ENCODE results near the gene PI4KB.

PI4KB gene

GRCh38 chr1:151362308-151363155 is 35.3 kb upstream of the PI4KB start:
- ATAC-seq: no peak
- TF ChIP-seq ZC3H10 (CRISPR knock-in tag; IDR thresholded peaks at IDR 0.05) (no peak), TCF4 (CRISPR knock-in tag; IDR thresholded peaks at IDR 0.05; ENCODE audit: borderline replicate concordance) (no peak), TOX (CRISPR knock-in tag; IDR thresholded peaks at IDR 0.05; ENCODE audit: borderline replicate concordance) (no peak), CREB5 (CRISPR knock-in tag; IDR thresholded peaks at IDR 0.05; ENCODE audit: low read depth) (no peak), GLIS3 (CRISPR knock-in tag; IDR thresholded peaks at IDR 0.05) (no peak), RARB (CRISPR knock-in tag; IDR thresholded peaks at IDR 0.05) (no peak), CSDC2 (CRISPR knock-in tag; IDR thresholded peaks at IDR 0.05) (no peak)

DNA sequence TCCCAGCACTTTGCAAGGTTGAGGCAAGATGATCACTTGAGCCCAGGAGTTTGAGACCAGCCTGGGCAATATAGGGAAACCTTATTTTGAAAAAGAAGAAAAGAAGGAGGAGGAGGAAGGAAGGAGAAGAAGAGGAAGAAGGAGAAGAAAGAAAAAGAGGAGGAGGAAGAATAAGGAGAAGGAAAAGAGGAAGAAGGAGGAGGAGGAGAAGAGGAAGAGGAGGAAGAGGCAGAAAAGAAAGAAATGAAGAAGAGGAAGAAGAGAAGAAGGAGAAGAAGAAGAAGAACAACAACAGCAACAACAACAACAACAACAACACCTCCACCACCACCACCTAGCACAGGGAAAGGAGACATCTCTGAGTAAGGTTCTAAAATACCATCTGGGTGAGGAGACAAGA is 34.7 kb upstream of the PI4KB start:
- ATAC-seq: no peak
- TF ChIP-seq CSRNP3 (CRISPR knock-in tag; IDR thresholded peaks at IDR 0.05) (no peak), ZC3H10 (CRISPR knock-in tag; IDR thresholded peaks at IDR 0.05) (no peak), TCF4 (CRISPR knock-in tag; IDR thresholded peaks at IDR 0.05; ENCODE audit: borderline replicate concordance) (no peak), PPARA (CRISPR knock-in tag; IDR thresholded peaks at IDR 0.05; ENCODE audit: borderline replicate concordance) (no peak), ARNTL (CRISPR knock-in tag; IDR thresholded peaks at IDR 0.05; ENCODE audit: borderline replicate concordance, low read depth) (no peak), ZFP3 (CRISPR knock-in tag; IDR thresholded peaks at IDR 0.05) (no peak), ESRRG (CRISPR knock-in tag; IDR thresholded peaks at IDR 0.05) (no peak), BACH2 (CRISPR knock-in tag; IDR thresholded peaks at IDR 0.05; ENCODE audit: borderline replicate concordance) (no peak), ZFP30 (CRISPR knock-in tag; IDR thresholded peaks at IDR 0.05) (no peak), SNAI2 (CRISPR knock-in tag; IDR thresholded peaks at IDR 0.05) (no peak), ZNF565 (CRISPR knock-in tag; conservative IDR thresholded peaks at IDR 0.05; ENCODE audit: low read depth) (no peak), PATZ1 (CRISPR knock-in tag; IDR thresholded peaks at IDR 0.05; ENCODE audit: borderline replicate concordance) (no peak), CREB5 (CRISPR knock-in tag; IDR thresholded peaks at IDR 0.05; ENCODE audit: low read depth) (no peak), OSR1 (CRISPR knock-in tag; IDR thresholded peaks at IDR 0.05) (no peak), RARB (CRISPR knock-in tag; IDR thresholded peaks at IDR 0.05) (no peak), TOX (CRISPR knock-in tag; IDR thresholded peaks at IDR 0.05; ENCODE audit: borderline replicate concordance) (no peak), ZNF70 (CRISPR knock-in tag; IDR thresholded peaks at IDR 0.05) (no peak), GLIS3 (CRISPR knock-in tag; IDR thresholded peaks at IDR 0.05) (no peak), CSDC2 (CRISPR knock-in tag; IDR thresholded peaks at IDR 0.05) (no peak)
- TF ChIP-seq, protein P1, sequence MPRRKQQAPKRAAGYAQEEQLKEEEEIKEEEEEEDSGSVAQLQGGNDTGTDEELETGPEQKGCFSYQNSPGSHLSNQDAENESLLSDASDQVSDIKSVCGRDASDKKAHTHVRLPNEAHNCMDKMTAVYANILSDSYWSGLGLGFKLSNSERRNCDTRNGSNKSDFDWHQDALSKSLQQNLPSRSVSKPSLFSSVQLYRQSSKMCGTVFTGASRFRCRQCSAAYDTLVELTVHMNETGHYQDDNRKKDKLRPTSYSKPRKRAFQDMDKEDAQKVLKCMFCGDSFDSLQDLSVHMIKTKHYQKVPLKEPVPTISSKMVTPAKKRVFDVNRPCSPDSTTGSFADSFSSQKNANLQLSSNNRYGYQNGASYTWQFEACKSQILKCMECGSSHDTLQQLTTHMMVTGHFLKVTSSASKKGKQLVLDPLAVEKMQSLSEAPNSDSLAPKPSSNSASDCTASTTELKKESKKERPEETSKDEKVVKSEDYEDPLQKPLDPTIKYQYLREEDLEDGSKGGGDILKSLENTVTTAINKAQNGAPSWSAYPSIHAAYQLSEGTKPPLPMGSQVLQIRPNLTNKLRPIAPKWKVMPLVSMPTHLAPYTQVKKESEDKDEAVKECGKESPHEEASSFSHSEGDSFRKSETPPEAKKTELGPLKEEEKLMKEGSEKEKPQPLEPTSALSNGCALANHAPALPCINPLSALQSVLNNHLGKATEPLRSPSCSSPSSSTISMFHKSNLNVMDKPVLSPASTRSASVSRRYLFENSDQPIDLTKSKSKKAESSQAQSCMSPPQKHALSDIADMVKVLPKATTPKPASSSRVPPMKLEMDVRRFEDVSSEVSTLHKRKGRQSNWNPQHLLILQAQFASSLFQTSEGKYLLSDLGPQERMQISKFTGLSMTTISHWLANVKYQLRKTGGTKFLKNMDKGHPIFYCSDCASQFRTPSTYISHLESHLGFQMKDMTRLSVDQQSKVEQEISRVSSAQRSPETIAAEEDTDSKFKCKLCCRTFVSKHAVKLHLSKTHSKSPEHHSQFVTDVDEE (CRISPR knock-in tag; IDR thresholded peaks at IDR 0.05): no peak

GRCh38 chr1:151356696-151357095 is 29.5 kb upstream of the PI4KB start:
- peak; percentile 44 for ATAC-seq
- no peak for TF ChIP-seq ARNTL (CRISPR knock-in tag; IDR thresholded peaks at IDR 0.05; ENCODE audit: borderline replicate concordance, low read depth)
- no peak for TF ChIP-seq CSRNP3 (CRISPR knock-in tag; IDR thresholded peaks at IDR 0.05)
- TF ChIP-seq SNAI2 (CRISPR knock-in tag; IDR thresholded peaks at IDR 0.05): no peak
- no peak for TF ChIP-seq GLIS3 (CRISPR knock-in tag; IDR thresholded peaks at IDR 0.05)
- TF ChIP-seq RARB (CRISPR knock-in tag; IDR thresholded peaks at IDR 0.05): no peak
- TF ChIP-seq, protein P1 (CRISPR knock-in tag; IDR thresholded peaks at IDR 0.05): no peak
- TF ChIP-seq ESRRG (CRISPR knock-in tag; IDR thresholded peaks at IDR 0.05): no peak
- no peak for TF ChIP-seq PATZ1 (CRISPR knock-in tag; IDR thresholded peaks at IDR 0.05; ENCODE audit: borderline replicate concordance)
